ENCODE measurements around the gene MAPK8IP3. TPM values are rescaled to one million over a fixed set of nuclear protein-coding genes. Genes with fewer than 3 reads are reported as not detected.

Gene MAPK8IP3
- total and polyA plus RNA-seq, 2 donors from 2014 or later: 10.6 to 67.7 TPM

- TF ChIP-seq CTCF (IDR thresholded peaks at IDR 0.05; ENCODE audit: borderline replicate concordance, extremely low read depth, insufficient read depth): no peak
- Histone ChIP-seq H3K27me3 (ENCODE audit: control insufficient read depth, insufficient read depth, low read length) (no peaks in the 10 kb centered on the region), H3K4me3 (ENCODE audit: low read length in 3 of 3) (no peak overlapping the region), H3K9me3 (ENCODE audit: control insufficient read depth in 2 of 3, insufficient read depth in 1 of 3, low read length in 3 of 3) (no peaks in the 10 kb centered on the region), H3K9ac (ENCODE audit: low read length in 3 of 3) (no peak overlapping the region), H3K36me3 (ENCODE audit: control insufficient read depth in 2 of 3, insufficient read depth in 3 of 3, low read length in 3 of 3) (peaks cover 0 to 42% (median 14%) of the 10 kb centered on the region in 3 donors), H3K4me1 (ENCODE audit: control insufficient read depth in 2 of 3, insufficient read depth in 2 of 3, low read depth in 1 of 3, low read length in 3 of 3) (peaks cover 0 to 4% (median 0%) of the 10 kb centered on the region in 3 donors), H3K27ac (ENCODE audit: low read depth in 2 of 2, low read length in 2 of 2) (no peak overlapping the region)
- FAIRE-seq: no peak
- no peak for DNase-seq
- intact Hi-C loops (cut with DNase I): no loop called here
Observed at GRCh38 chr16:1817716-1818115, 111.7 kb downstream of the MAPK8IP3 start.

GRCh38 chr16:1818204-1818872 is 112.3 kb downstream of the MAPK8IP3 start:
- Histone ChIP-seq H3K27me3 (ENCODE audit: control insufficient read depth, insufficient read depth, low read length) (no peaks in the 10 kb centered on the region), H3K9ac (ENCODE audit: low read length in 3 of 3) (no peak overlapping the region), H3K4me1 (ENCODE audit: control insufficient read depth in 2 of 3, insufficient read depth in 2 of 3, low read depth in 1 of 3, low read length in 3 of 3) (peaks cover 0 to 4% (median 0%) of the 10 kb centered on the region in 3 donors), H3K27ac (ENCODE audit: low read depth in 2 of 2, low read length in 2 of 2) (no peak overlapping the region), H3K36me3 (ENCODE audit: control insufficient read depth in 2 of 3, insufficient read depth in 3 of 3, low read length in 3 of 3) (peaks cover 0 to 45% (median 14%) of the 10 kb centered on the region in 3 donors), H3K9me3 (ENCODE audit: control insufficient read depth in 2 of 3, insufficient read depth in 1 of 3, low read length in 3 of 3) (no peaks in the 10 kb centered on the region), H3K4me3 (ENCODE audit: low read length in 3 of 3) (no peak overlapping the region)
- intact Hi-C loops (cut with DNase I): no loop called here
- DNase-seq: peak in 1 of 5 donors; percentile 66
- TF ChIP-seq CTCF (IDR thresholded peaks at IDR 0.05; ENCODE audit: borderline replicate concordance, extremely low read depth, insufficient read depth): no peak
- FAIRE-seq: no peak

- no peak for DNase-seq
- no peak for TF ChIP-seq CTCF (IDR thresholded peaks at IDR 0.05; ENCODE audit: borderline replicate concordance, extremely low read depth, insufficient read depth)
- Histone ChIP-seq H3K27ac (ENCODE audit: low read depth in 2 of 2, low read length in 2 of 2) (no peak overlapping the region), H3K27me3 (ENCODE audit: control insufficient read depth, insufficient read depth, low read length) (no peaks in the 10 kb centered on the region), H3K9me3 (ENCODE audit: control insufficient read depth in 2 of 3, insufficient read depth in 1 of 3, low read length in 3 of 3) (no peaks in the 10 kb centered on the region), H3K9ac (ENCODE audit: low read length in 3 of 3) (no peak overlapping the region), H3K4me1 (ENCODE audit: control insufficient read depth in 2 of 3, insufficient read depth in 2 of 3, low read depth in 1 of 3, low read length in 3 of 3) (peaks cover 0 to 4% (median 0%) of the 10 kb centered on the region in 3 donors), H3K36me3 (ENCODE audit: control insufficient read depth in 2 of 3, insufficient read depth in 3 of 3, low read length in 3 of 3) (peaks cover 0 to 45% (median 11%) of the 10 kb centered on the region in 3 donors), H3K4me3 (ENCODE audit: low read length in 3 of 3) (no peak overlapping the region)
- intact Hi-C loops (cut with DNase I): no loop called here
- FAIRE-seq: no peak
Observed at GRCh38 chr16:1818873-1819525, 113.0 kb downstream of the MAPK8IP3 start.

Data from kidney (tissue), 14 donors.